Measurements from ENCODE around the gene NCOA1.

The NCOA1 gene

DNA sequence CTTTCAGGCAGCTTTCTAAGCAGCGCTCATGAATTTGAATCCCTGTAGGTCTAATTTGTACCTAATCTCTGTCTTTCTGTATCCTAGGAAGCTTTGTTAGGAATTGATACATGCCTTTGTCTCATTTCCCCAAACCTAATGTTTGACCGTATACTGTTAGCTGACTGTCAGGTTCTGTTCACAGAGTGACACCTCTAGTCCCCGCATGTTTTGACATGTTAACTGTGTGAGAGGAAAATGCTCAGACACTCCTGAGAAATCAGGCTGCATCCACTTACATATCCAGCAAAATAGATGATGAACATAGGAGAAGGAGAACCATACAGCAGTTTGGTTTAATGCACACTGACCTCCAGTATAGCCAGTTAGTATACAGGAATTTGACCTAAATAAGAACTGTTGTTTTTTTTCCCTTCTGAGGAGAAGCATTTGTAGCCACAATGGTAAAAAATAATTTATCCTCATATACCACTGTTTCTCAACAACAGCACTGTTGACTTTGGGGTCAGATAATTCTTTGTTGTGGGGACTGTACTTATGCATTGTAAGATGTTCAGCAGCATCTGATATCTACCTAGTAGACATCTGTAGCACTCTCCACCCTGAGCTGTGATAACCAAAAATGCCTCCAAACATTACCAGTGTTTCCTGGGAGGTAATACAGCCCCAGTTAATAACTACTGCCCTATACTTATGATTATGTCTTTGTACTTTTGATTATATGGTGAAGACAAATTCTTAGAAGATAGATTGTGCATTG lies 130.9 kb downstream of the NCOA1 start:
- in situ Hi-C loops (cut with HindIII; ENCODE audit: low sequenced_read_pairs): no loop called here

DNA sequence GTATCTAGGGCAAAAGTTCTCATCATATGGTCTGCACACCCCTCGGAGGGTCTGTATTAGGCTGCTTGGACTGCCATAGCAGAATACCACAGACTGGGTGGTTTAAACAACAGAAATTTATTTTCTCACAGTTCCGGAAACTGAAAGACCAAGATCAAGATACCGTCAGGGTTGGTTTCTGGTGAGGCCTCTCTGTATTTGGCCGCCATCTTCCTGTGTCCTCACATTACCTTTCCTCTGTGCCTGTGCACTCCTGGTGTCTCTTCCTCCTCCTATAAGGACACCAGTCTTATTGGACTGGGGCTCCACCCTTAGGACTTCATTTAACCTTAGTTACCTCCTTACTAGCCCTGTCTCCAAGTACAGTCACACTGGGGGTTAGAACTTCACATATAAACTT lies 132.5 kb downstream of the NCOA1 start:
- in situ Hi-C loops (cut with HindIII; ENCODE audit: low sequenced_read_pairs): no loop called here

DNA sequence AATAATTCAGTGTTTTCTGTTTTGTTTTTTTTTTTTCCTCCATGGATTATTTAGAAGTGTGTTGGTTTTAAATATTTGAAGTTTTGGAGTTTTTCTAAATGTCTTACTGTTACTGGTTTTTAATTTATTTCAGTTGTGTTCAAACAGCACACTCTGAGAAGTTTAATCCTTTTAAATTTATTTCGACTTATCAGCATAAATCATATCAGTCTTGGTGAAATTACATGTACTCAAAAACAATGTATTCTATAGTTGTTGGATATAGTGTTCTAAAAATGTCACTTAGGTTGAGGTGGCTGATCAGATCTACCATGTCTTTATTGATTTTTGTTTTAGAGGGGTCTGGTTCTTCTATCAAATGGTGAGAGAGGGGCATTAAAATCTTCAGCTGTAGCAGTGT lies 134.7 kb downstream of the NCOA1 start:
- in situ Hi-C loops (cut with HindIII; ENCODE audit: low sequenced_read_pairs): no loop called here

DNA sequence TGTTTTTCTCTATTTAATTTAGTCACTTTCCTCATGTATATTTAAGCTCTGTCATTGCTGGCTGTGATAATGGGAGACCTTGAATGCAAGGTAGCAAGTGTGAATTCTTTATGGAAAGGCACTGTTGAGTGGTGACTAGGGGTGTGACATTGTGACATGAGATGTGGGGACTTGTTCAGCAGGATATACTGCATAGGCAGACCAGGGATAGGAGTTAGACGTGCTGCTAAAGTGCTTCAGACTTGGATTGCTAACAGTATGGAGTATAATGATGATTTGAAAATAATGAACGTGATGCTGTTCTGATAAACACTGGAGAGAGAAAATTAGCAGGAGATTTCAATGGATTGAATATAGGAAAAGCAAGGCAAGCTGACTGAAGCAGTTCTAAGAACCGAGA lies 135.1 kb downstream of the NCOA1 start:
- in situ Hi-C loops (cut with HindIII; ENCODE audit: low sequenced_read_pairs): no loop called here

DNA sequence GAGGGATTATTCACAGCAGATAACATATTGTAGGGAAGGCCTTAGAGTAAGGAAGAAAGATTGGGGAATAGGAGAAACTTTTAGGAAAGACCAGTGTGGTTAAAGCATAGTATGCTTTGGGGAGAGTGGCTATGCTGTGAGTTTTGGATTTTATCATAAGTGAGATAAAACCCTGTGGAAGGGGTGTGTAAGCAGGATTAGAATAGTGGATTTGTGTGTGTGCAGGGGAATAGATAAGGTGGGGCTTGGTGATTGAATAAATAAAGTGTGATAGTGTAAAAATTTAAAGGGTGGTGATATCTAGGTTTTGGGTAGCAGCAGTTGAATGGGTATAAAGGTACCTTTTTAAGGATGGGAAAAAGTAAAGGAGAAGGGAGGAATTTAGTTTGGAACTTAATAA lies 137.7 kb downstream of the NCOA1 start:
- in situ Hi-C loops (cut with HindIII; ENCODE audit: low sequenced_read_pairs): no loop called here

DNA sequence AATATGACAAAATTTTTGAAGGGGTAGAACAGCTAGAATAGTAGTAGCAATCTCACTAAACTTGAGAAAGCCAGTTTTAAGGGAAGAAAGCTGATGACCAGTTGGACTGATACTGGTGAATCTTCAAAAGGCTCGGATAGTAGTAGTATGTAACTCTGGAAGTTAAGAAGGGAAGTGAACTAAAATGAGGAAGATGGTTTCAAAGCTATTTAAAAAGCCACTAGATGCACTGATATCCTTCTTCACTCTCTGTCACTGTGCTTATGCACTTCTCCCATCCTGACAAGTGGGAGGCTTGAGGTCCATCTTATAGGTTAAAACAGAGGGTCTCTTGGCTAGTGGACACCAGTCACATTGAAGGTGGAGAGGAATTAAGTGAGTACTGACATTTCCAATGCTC lies 141.1 kb downstream of the NCOA1 start:
- in situ Hi-C loops (cut with HindIII; ENCODE audit: low sequenced_read_pairs): no loop called here

DNA sequence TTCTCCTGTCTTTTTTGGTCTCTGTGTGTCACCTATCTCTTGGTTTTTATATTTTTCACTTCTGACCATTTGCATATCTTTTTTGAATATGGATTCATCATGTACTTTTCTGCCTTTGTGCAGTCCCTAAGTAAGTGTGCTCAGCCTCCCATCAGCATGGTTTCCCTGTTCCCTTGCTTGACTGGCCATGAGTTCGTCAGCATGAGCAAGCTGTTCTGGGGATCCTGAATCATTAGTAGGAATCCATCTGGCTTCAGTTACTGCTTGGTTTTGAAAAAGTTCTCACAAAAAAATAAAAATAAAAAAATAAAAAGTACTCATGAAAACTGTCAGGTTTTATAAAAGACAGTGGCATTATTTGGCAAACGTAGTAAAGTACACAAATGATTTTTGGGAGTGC lies 144.1 kb downstream of the NCOA1 start:
- in situ Hi-C loops (cut with HindIII; ENCODE audit: low sequenced_read_pairs): no loop called here

DNA sequence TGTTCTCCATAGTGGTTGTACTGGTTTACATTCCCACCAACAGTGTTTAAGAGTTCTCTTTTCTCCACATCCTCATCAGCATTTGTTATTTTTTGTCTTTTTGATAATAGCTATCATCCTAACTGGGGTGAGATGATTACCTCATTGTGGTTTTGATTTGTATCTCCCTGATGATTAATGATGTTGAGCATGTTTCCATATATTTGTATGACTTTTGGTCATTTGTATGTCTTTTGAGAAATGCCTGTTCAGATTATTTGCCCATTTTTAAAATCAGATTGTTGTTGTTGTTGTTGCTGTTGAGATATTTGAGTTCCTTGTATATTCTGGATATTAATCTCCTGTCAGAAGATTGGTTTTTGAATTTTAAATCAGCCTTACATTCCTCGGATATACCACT lies 147.5 kb downstream of the NCOA1 start:
- in situ Hi-C loops (cut with HindIII; ENCODE audit: low sequenced_read_pairs): no loop called here

DNA sequence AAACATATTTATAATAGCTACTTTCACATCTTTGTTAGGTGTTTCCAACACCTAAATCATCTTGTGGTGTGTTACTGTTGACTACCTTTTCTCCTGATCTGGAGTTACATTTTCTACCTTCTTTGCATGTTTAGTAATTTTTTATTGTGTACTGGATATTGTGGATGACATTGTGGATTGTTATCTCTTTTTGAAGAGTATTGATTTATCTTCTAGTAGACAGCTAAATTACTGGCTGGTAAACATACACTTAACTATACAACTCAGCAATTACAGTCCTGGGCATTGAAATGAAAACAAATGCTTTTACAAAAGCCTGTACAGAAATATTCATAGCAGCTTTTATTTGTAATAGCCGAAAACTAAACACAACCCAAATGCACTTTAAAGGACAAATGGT lies 151.3 kb downstream of the NCOA1 start:
- in situ Hi-C loops (cut with HindIII; ENCODE audit: low sequenced_read_pairs): no loop called here

DNA sequence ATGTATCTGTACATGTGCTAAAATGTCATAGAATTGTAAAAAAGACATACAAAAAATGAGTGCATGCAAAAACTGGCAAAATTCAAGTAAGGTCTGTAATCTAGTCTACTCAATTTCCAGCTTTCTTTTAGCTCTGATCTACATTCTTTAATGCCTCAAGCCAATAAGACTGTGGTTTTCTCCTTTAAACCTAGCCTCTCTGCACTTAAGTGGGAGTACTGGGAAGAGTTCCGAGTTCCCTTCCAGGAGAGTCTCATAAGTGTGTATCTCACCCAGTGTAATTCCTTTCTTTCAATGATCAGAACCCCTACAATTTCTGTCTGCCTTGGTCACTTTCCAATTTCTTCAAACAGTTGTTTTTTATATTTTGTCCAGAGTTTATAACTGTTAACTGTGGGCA lies 152.0 kb downstream of the NCOA1 start:
- in situ Hi-C loops (cut with HindIII; ENCODE audit: low sequenced_read_pairs): no loop called here

DNA sequence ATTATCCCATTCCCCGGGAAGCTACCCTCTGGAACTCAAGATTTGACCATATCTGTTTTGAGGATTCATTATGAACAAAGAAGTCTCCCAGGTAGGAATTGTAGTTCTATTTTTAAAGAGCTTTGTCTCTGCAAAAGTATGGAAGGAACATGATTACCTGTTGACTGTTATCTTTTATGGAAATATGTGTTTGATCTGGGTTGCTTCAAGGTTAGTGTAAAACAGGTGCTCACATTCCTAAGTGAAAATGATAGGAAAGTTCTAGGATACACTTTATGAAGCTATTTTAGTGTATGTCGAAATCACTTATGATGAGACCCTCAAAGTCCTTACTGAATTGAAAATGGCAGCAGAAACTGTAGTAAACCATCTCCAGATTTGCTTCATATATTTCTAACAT lies 153.0 kb downstream of the NCOA1 start:
- in situ Hi-C loops (cut with HindIII; ENCODE audit: low sequenced_read_pairs): no loop called here

DNA sequence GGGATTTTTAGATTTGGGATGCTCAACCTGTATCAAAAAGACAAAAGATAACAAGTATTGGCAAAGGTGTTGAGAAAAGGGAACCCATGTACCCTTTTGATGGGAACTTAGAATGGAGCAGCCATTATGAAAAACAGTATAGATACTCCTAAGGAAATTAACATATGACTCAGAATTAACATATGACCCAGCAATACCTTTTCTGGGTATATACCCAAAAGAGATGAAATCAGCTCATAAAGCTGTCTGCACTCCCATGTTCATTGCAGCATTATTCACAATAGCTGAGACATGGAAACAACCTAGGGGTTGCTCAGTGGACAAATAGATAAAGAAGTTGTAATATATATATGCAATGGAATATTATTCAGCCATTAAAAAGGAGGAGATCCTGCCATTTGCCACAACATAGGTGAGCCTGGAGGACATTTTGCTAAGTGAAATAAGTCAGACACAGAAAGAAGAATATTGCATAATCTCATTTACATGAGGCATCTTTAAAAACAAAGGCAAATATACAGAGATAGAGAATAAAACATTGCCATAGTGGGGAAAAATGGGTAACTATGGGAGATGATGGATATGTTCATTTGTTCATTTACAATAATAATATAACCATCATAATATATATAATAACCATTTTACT lies 160.1 kb downstream of the NCOA1 start:
- in situ Hi-C loops (cut with HindIII; ENCODE audit: low sequenced_read_pairs): no loop called here

DNA sequence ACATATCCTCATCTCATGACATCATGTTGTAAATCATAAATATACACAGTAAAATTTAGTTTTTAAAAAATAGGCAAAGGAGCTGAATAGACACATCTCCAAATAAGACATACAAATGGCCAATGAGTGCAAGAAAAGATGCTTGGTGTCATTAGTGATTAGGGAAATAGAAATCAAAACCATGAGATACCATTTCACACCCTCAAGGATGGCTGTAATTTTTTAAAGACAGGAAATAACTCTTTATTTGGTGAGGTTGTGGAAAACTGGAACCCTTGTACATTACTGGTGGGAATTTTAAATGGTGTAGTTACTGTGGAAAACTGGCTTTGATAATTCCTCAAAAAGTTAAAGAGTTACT lies 160.6 kb downstream of the NCOA1 start:
- in situ Hi-C loops (cut with HindIII; ENCODE audit: low sequenced_read_pairs): no loop called here

DNA sequence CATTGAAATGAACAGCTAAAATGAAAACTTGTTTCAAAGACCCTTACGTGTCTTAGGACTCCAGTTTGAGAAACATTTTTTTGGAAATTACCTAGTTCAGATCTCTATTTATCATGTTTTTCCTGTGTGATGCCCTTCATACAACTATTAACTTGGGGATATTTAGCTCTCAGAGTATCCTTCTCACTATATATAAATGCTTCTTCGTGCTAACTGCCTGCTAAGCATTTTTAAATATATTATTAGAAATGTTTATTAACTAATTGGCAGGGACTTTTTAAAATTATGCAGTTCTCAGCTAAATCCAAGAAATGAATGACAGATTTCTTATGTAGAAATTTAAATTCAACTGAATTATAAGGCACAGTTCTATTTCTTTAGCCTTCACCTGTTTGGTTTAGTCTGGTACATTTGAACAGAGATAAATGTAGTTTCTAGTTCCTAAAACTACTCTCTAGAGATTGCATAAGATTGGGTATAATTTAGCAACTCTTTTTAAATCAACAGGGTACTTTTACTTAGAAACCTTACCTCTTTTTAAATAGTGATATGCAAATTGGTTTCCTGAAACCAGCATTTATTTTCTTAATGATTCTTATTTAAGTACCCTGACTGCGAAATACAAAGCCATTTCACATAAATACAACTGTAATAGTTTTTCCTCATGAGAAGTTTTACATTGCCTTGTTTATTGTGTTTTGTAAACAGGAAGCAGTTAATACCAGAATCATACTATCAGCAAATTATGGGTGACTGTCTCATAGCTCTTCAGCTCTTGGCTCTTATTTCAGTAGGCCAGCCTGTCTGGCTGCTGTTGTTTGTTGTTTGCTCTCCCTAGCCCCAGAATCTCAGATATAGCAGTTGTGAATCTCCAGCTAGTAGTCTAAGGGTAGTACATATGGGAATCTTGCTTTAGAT lies 161.5 kb downstream of the NCOA1 start:
- in situ Hi-C loops (cut with HindIII; ENCODE audit: low sequenced_read_pairs): no loop called here

DNA sequence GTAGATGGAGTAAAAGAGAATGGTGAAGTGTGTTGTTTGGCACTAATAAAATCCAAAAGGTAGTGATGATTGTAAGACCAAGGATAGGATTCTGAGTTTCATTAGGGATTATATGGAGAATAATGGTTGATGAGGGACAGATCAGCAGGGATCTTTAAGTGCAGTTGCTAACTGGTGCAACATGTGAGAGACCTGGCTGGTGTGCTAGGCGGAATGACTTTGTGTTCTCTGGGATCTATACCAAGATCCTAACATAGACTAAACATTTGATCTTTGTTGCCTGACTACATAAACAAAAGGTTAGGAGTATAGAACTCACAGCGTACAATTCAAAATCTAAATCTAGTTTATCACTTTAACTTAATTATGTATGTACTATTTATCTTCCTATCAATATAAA lies 166.8 kb downstream of the NCOA1 start:
- in situ Hi-C loops (cut with HindIII; ENCODE audit: low sequenced_read_pairs): no loop called here

DNA sequence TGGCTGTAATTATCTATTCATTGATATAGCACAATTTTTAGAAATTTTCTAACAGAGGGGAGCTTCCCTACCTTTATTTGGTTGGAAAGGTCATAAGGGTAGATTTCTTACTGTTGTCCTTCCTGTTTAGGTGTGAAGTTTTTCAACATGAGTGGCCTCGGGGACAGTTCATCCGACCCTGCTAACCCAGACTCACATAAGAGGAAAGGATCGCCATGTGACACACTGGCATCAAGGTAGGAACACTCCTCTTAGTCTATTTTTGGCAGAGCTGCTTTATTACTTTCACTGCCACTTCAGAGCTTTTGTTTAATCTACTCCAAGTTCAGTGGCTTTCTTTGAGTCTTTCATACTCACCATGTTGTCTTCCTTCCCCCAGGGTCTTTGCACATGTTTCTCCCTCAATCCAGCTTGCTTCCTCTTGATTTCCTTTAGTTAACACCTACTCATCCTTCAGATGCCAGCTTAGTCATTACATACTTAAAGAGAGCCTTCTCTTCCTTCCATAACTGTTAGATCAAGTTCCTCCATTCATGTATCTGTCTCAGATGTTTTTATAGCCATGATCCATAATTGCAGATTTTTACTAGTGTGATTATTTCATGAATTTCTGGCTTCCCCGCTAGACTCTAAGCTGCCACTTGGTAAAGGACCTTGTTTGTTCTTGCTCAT lies 167.6 kb downstream of the NCOA1 start:
- in situ Hi-C loops (cut with HindIII; ENCODE audit: low sequenced_read_pairs): no loop called here

DNA sequence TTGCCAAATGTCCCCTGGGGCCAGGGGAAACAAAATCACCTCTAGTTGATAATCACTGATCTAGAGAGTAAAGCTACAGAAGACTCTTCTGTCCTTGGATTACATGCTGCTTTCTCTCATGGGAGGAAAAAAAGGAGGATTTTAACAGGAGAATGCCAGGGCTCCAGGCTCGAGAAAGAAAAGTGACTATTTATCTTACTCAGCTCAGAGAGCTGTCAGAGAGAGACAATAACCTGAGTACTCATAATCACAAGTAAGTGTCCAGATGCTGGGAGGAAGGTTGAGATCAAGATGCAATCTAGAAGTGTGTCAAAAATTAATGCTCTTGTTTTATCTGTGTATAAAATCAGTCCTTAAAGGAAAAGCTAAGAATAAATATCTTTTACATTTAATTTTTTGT lies 168.8 kb downstream of the NCOA1 start:
- in situ Hi-C loops (cut with HindIII; ENCODE audit: low sequenced_read_pairs): no loop called here

DNA sequence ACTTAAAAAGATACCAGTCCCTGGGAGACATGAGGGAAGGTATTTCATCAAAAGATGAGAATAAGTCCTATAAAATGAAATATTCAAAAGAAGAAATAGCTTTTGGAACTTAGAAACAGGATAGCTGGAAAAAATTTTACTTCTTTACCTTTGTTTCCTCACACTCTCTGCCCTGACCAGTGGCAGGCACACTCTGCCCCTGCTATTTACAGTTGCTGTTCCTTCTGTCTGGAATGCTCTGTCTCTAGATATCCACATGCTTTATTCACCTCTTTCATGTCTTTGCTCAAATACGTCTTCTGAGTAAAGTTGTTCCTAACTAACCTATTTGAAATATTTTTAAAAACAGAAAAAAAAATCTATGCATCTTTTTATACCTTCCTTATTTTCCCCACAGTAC lies 176.5 kb downstream of the NCOA1 start:
- in situ Hi-C loops (cut with HindIII; ENCODE audit: low sequenced_read_pairs): no loop called here

DNA sequence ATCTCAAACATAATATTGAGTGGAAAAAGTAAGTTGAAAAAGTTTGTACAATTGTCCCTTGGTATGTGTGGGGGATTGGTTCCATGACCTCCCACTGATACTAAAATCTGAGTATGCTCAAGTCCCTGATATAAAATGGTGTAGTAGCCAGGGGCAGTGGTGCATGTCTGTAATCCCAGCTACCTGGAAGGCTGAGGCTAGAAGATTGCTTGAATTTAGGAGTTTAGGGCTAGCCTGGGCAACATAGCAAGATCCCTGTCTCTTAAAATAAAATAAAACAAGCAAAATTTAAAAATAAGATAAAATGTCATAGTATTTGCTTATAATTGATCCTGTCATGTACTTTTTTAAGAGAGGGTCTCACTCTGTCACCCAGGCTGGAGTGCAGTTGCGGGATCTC lies 180.2 kb downstream of the NCOA1 start:
- in situ Hi-C loops (cut with HindIII; ENCODE audit: low sequenced_read_pairs): no loop called here

DNA sequence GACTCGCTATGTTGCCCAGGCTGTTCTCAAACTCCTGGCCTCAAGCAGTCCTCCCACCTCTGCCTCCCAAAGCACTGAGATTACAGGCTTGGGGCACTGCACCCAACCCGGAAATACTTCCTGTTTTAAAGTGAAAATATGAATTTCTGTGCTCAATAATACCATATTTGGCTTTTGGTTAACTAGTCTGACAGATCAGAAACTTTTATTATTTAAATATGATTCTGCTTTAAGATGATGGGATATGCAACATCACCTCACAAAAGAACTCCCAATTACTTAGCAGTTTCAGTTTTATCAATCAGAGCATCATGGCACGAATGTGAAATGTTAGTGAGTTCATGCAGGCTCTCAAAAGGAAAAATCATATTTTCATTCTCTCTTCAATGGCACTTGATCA lies 181.5 kb downstream of the NCOA1 start:
- in situ Hi-C loops (cut with HindIII; ENCODE audit: low sequenced_read_pairs): no loop called here

DNA sequence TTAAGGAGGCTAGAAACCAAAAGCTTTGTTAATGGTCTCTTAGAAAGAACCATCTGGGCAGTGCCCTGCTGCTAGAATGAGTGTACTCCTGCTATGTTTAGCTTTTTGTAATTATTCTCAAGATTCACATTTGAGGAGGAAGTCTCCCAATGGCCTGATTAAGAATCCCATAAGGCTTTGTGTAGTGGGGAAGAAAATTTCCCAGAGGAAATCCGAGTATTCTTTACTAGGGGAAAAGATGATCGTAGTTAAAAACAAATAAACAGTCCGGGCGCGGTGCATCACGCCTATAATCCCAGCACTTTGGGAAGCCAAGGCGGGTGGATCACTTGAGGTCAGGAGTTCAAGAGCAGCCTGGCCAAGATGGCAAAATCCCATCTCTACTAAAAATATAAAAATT lies 184.3 kb downstream of the NCOA1 start:
- in situ Hi-C loops (cut with HindIII; ENCODE audit: low sequenced_read_pairs): no loop called here
